MCF 10A (cell line): ENCODE data around the gene SMAD3. TPM values are rescaled to one million over a fixed set of nuclear protein-coding genes. Genes with fewer than 3 reads are reported as not detected.
A peak's percentile ranks its signal among the peaks of the same experiment; 100 is the strongest.

Source experiments
- BruUV-seq: library from RNA; stranded (reverse); fragments of 400-500 nt; replicated peaks from 2 replicates; lab custom pipeline; 2021; lab: Mats Ljungman, UMichigan
- CTCF ChIA-PET: fragments of 300-600 bp; sonication (Branson Sonifier 250); formaldehyde crosslinking; extraction: SDS; loops from one replicate; lab custom pipeline; 2021; ENCODE audit warnings: antibody characterized with exemption, inconsistent platforms; lab: Yijun Ruan, JAX
- POLR2A ChIA-PET: fragments of 300-600, 350-650 bp; sonication (Branson Sonifier 250); formaldehyde crosslinking; extraction: SDS; loops from one replicate; lab custom pipeline; 2020; ENCODE audit warnings: antibody characterized with exemption, inconsistent platforms; lab: Yijun Ruan, JAX
- DNase-seq: peaks from one replicate; pipeline ENCODE4 v3.0.0-alpha.2; 2018; ENCODE audit not compliant: unreplicated experiment
- H3K27ac Mint-ChIP-seq: one replicate; pipeline ENCODE4 v1.8.0; 2022; ENCODE audit warnings: mild to moderate bottlenecking, low read depth, mixed read lengths; ENCODE audit not compliant: unreplicated experiment
- H3K27me3 Mint-ChIP-seq: one replicate; pipeline ENCODE4 v1.8.0; 2022; ENCODE audit warnings: mixed read lengths; ENCODE audit not compliant: insufficient read depth, unreplicated experiment
- H3K36me3 Mint-ChIP-seq: one replicate; pipeline ENCODE4 v1.8.0; 2022; ENCODE audit warnings: mild to moderate bottlenecking, moderate library complexity, mixed read lengths; ENCODE audit not compliant: insufficient read depth, unreplicated experiment
- H3K4me1 Mint-ChIP-seq: one replicate; pipeline ENCODE4 v1.8.0; 2022; ENCODE audit warnings: mixed read lengths; ENCODE audit not compliant: insufficient read depth, unreplicated experiment
- H3K4me3 Mint-ChIP-seq: one replicate; pipeline ENCODE4 v1.8.0; 2022; ENCODE audit warnings: mild to moderate bottlenecking, moderate library complexity, mixed read lengths; ENCODE audit not compliant: unreplicated experiment
- H3K9me3 Mint-ChIP-seq: one replicate; pipeline ENCODE4 v1.8.0; 2022; ENCODE audit warnings: mixed read lengths; ENCODE audit not compliant: unreplicated experiment
- CTCF ChIP-seq: fragments of 200-600 bp; IDR thresholded peaks from one replicate; pipeline ENCODE4 v1.8.0; 2022; ENCODE audit warnings: antibody characterized with exemption, mild to moderate bottlenecking; ENCODE audit not compliant: unreplicated experiment
- intact Hi-C: fragments of 100-400 bp; cut with micrococcal nuclease; formaldehyde crosslinking; loops from 2 replicates; pipeline ENCODE4 v1.14.1; 2022
- total RNA-seq: library from RNA; stranded (reverse); gene quantifications from 2 replicates; pipeline ENCODE4 v1.2.3, GENCODE V29; 2022

The SMAD3 gene
- total RNA-seq, 1 experiment from 2014 or later, result 19.9 TPM

DNA sequence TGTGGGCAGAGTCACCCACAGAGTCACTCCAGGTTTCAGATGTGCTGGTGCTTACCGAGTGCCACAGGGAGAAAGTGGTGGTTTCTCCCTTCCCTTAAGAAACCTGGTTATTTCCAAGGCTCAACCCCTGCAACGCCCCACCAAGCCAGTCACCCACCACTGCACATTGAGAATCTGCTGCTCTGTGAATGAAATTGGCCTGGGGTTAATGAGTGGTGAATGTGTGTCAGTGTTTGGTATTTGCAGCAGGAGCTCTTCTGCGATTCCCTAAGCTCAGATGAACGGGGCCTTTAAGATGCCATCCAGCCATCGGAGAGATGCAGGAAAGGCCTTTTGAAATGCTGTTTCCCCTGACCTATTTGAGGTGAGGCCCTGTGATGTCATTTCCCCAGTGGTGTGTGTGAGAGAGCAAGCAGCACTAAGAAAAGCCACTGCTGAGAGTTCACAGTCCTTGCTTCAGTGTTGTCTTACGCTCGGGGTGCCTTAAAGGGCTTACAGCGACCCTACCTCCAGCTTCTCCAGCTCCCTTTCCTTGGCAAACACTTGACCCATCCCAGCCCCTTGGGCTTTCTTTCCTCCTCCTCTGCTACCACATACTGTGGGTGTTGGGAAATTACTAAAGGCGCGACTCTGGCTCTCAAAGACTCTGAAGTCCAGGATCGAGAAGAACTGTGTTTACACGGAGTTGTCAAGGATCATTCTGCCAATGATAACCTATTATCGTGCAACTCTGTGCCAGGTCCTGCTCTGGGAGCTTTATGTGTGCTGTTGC lies 68.9 kb downstream of the SMAD3 start:
- Mint-ChIP-seq H3K4me1 (peaks cover 26% of the 10 kb centered on the region), H3K27me3 (no peaks in the 10 kb centered on the region), H3K36me3 (peaks cover 6% of the 10 kb centered on the region), H3K27ac (peak overlapping the region; percentile 47), H3K4me3 (no peak overlapping the region), H3K9me3 (no peaks in the 10 kb centered on the region)
- no peak for TF ChIP-seq CTCF
- DNase-seq, result no peak
- BruUV-seq, result no TSS peak
- ChIA-PET POLR2A (interaction anchor here (0.6 to 2.4 kb wide), 5 partner anchors 9 to 253 kb away, joined by 3 to 12 read pairs (median 3); partner anchors contain the start of gene SMAD3), CTCF (interaction anchor here (0.7 to 1.6 kb wide), 2 partner anchors 8 to 9 kb away, joined by 3 to 6 read pairs; no protein-coding TSS in a partner anchor)
- intact Hi-C loops, result no loop called here

- CTCF ChIA-PET, result interaction anchor here (0.7 to 1.6 kb wide), 2 partner anchors 8 to 9 kb away, joined by 3 to 6 read pairs; no protein-coding TSS in a partner anchor
- H3K27me3 Mint-ChIP-seq, result no peaks in the 10 kb centered on the region
- peaks cover 26% of the 10 kb centered on the region for H3K4me1 Mint-ChIP-seq
These were observed 69.6 kb downstream of the SMAD3 start for GRCh38 chr15:67134871-67135492.

DNA sequence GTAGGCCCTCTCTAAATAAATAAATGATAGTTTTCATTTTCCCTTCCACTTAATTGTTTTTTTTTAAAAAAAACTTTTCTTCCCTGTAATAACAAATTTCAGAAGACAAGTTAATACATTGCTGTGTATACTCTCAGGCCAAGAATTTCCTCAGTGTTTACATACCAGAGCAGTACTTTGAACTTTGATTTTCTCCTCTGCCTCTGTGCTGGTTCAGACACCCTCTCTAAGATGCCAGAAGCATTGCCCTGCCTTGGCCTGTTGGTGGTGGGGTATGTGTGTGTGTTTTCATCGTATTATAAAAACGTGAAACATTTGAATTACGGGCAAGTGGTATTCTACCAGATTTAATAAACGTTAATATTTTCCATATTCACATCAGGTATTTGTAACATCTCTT lies 70.1 kb downstream of the SMAD3 start:
- Mint-ChIP-seq H3K27me3 (no peaks in the 10 kb centered on the region), H3K27ac (no peak overlapping the region), H3K9me3 (no peaks in the 10 kb centered on the region), H3K4me1 (peaks cover 26% of the 10 kb centered on the region), H3K36me3 (peaks cover 6% of the 10 kb centered on the region), H3K4me3 (no peak overlapping the region)
- TF ChIP-seq CTCF, result no peak
- BruUV-seq, result no TSS peak
- DNase-seq, result no peak
- intact Hi-C loops, result no loop called here
- ChIA-PET POLR2A (interaction anchor here (0.6 to 2.4 kb wide), 3 partner anchors 10 to 91 kb away, joined by 3 to 12 read pairs (median 8); no protein-coding TSS in a partner anchor), CTCF (interaction anchor here (0.6 to 1.6 kb wide), 3 partner anchors 9 to 19 kb away, joined by 4 to 6 read pairs (median 6); no protein-coding TSS in a partner anchor)

More at GRCh38 chr15:67134871-67135492, 69.6 kb downstream of the SMAD3 start:
- POLR2A ChIA-PET, result interaction anchor here (0.6 to 2.4 kb wide), 4 partner anchors 9 to 91 kb away, joined by 3 to 12 read pairs (median 6); partner anchors contain the start of gene SMAD3
- no TSS peak for BruUV-seq
- Mint-ChIP-seq H3K27ac (peak overlapping the region; percentile 47), H3K36me3 (peaks cover 6% of the 10 kb centered on the region), H3K9me3 (no peaks in the 10 kb centered on the region), H3K4me3 (no peak overlapping the region)
- TF ChIP-seq CTCF, result no peak
- intact Hi-C loops, result no loop called here
- no peak for DNase-seq

GRCh38 chr15:67136802-67137201 lies 71.4 kb downstream of the SMAD3 start:
- BruUV-seq, result no TSS peak
- Mint-ChIP-seq H3K4me3 (no peak overlapping the region), H3K27ac (no peak overlapping the region), H3K36me3 (peaks cover 6% of the 10 kb centered on the region), H3K27me3 (no peaks in the 10 kb centered on the region), H3K4me1 (peaks cover 21% of the 10 kb centered on the region), H3K9me3 (no peaks in the 10 kb centered on the region)
- intact Hi-C loops, result no loop called here
- ChIA-PET POLR2A (interaction anchor here (0.6 to 1.5 kb wide), 2 partner anchors 10 to 108 kb away, joined by 3 to 7 read pairs; no protein-coding TSS in a partner anchor), CTCF (interaction anchor here (1.2 kb wide), 1 partner anchor 9 kb away, joined by 6 read pairs; no protein-coding TSS in a partner anchor)
- no peak for TF ChIP-seq CTCF
- DNase-seq, result no peak
